HL-60 (cell line): ENCODE measurements around the gene UBE2E3.
"Not testable (repeated sequence)": the region's sequence is repeated elsewhere in the genome, so short reads cannot be mapped to it uniquely, and the experiment has no call there.

Source experiments
- DNase-seq, 2 experiments: peaks; one replicate each; pipeline ENCODE4 v3.0.0-alpha.2; 2010 to 2020; ENCODE audit warnings: low read depth in 1 of 2, low spot score in 1 of 2
- H3K27ac ChIP-seq: fragments of 250-450 bp; sonication (Bioruptor Pico); replicated peaks from 2 replicates; pipeline ENCODE4 v1.5.1; 2020; ENCODE audit warnings: mild to moderate bottlenecking, moderate library complexity
- H3K27me3 ChIP-seq: fragments of 250-450 bp; sonication (Bioruptor Pico); 2 replicates; pipeline ENCODE4 v1.5.1; 2021; ENCODE audit warnings: mild to moderate bottlenecking, moderate library complexity; ENCODE audit not compliant: insufficient read depth, poor library complexity, severe bottlenecking
- H3K4me3 ChIP-seq: replicated peaks from 2 replicates; pipeline ENCODE4 v1.5.1; 2011; ENCODE audit warnings: mild to moderate bottlenecking, control low read depth, low read length; ENCODE audit not compliant: insufficient read depth
- GABPA ChIP-seq: IDR thresholded peaks from 2 replicates; pipeline ENCODE4 v1.6.1; 2012; ENCODE audit warnings: low read depth
- POLR2AphosphoS5 ChIP-seq: IDR thresholded peaks from 2 replicates; pipeline ENCODE4 v1.6.1; 2012; ENCODE audit warnings: low read depth
- SPI1 ChIP-seq: IDR thresholded peaks from 2 replicates; pipeline ENCODE4 v1.6.1; 2012; ENCODE audit warnings: low read depth, mild to moderate bottlenecking, borderline replicate concordance
- TF ChIP-seq, protein P1 (sequence below): IDR thresholded peaks from one replicate; pipeline ENCODE4 v1.5.1; 2011; ENCODE audit warnings: low read length, control low read depth, inconsistent platforms; ENCODE audit not compliant: insufficient read depth
- TF ChIP-seq, protein P2 (sequence below): IDR thresholded peaks from 2 replicates; pipeline ENCODE4 v1.6.1; 2012; ENCODE audit warnings: low read depth; ENCODE audit not compliant: insufficient replicate concordance

UBE2E3 gene

DNA sequence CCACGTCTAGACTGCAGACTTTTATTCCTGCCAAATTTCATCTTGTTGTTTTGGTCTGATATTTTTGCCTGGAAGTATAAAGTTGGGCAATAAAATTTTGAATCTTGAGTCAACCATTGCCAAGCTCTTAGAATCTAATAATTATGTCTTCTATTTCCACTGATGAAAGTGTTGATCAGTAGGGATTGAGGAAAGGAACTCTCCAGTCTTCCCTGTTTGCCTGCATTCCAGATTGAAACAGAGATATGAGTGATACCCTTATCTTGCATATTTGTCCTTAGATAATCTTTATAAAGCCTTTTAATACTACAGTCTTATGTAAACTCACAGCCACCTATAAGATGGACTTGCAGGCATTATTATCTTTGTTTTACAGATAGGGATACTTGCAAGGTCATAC lies 45.5 kb upstream of the UBE2E3 start:
- H3K27me3 ChIP-seq: no peaks in the 10 kb centered on the region
- H3K27ac ChIP-seq: no peak overlapping the region
- no peak overlapping the region for H3K4me3 ChIP-seq
- DNase-seq: no peak
- TF ChIP-seq, protein P1, sequence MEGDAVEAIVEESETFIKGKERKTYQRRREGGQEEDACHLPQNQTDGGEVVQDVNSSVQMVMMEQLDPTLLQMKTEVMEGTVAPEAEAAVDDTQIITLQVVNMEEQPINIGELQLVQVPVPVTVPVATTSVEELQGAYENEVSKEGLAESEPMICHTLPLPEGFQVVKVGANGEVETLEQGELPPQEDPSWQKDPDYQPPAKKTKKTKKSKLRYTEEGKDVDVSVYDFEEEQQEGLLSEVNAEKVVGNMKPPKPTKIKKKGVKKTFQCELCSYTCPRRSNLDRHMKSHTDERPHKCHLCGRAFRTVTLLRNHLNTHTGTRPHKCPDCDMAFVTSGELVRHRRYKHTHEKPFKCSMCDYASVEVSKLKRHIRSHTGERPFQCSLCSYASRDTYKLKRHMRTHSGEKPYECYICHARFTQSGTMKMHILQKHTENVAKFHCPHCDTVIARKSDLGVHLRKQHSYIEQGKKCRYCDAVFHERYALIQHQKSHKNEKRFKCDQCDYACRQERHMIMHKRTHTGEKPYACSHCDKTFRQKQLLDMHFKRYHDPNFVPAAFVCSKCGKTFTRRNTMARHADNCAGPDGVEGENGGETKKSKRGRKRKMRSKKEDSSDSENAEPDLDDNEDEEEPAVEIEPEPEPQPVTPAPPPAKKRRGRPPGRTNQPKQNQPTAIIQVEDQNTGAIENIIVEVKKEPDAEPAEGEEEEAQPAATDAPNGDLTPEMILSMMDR: no peak
- TF ChIP-seq GABPA (no peak), SPI1 (no peak), POLR2AphosphoS5 (no peak)
- TF ChIP-seq, protein P2, sequence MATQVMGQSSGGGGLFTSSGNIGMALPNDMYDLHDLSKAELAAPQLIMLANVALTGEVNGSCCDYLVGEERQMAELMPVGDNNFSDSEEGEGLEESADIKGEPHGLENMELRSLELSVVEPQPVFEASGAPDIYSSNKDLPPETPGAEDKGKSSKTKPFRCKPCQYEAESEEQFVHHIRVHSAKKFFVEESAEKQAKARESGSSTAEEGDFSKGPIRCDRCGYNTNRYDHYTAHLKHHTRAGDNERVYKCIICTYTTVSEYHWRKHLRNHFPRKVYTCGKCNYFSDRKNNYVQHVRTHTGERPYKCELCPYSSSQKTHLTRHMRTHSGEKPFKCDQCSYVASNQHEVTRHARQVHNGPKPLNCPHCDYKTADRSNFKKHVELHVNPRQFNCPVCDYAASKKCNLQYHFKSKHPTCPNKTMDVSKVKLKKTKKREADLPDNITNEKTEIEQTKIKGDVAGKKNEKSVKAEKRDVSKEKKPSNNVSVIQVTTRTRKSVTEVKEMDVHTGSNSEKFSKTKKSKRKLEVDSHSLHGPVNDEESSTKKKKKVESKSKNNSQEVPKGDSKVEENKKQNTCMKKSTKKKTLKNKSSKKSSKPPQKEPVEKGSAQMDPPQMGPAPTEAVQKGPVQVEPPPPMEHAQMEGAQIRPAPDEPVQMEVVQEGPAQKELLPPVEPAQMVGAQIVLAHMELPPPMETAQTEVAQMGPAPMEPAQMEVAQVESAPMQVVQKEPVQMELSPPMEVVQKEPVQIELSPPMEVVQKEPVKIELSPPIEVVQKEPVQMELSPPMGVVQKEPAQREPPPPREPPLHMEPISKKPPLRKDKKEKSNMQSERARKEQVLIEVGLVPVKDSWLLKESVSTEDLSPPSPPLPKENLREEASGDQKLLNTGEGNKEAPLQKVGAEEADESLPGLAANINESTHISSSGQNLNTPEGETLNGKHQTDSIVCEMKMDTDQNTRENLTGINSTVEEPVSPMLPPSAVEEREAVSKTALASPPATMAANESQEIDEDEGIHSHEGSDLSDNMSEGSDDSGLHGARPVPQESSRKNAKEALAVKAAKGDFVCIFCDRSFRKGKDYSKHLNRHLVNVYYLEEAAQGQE: no peak

DNA sequence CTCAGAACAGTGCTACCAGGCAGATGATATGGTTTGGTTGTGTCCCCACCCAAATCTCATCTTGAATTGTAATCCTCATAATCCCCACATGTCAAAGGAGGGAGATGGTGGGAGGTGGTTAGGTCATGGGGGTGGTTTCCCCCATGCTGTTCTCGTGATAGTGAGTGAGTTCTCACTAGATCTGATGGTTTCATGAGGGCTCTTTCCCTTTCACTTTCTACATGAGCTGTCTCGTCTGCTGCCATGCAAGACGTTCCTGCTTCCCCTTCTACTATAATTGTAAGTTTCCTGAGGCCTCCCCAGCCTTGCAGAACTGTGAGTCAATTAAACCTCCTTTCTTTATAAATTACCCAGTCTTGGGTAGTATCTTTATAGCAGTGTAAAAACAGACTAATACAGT lies 42.9 kb upstream of the UBE2E3 start:
- not testable (repeated sequence) for H3K27me3 ChIP-seq, H3K27ac ChIP-seq, H3K4me3 ChIP-seq, DNase-seq

DNA sequence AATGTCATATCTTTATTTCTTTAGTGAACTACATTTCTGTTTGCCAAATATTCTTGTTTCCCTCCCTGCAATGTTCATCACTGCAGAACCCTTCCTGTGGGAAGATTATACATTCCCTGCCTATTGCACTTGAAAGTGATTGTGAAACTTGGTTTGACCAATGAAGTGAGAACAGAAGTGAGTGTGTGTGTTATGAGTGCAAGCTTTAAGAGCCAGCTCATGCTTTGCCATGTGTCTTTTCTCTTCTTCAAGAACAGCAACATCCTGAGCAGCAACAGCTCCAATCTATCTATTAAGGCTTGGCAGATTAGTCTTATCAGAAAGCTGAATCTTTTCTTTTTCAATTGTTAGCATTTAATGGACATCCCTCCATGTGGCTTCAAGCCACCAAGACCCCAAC lies 42.0 kb upstream of the UBE2E3 start:
- no peaks in the 10 kb centered on the region for H3K27me3 ChIP-seq
- no peak overlapping the region for H3K27ac ChIP-seq
- no peak for DNase-seq
- TF ChIP-seq SPI1 (no peak), POLR2AphosphoS5 (no peak), GABPA (no peak)
- TF ChIP-seq, protein P1: no peak
- TF ChIP-seq, protein P2: no peak
- H3K4me3 ChIP-seq: no peak overlapping the region

DNA sequence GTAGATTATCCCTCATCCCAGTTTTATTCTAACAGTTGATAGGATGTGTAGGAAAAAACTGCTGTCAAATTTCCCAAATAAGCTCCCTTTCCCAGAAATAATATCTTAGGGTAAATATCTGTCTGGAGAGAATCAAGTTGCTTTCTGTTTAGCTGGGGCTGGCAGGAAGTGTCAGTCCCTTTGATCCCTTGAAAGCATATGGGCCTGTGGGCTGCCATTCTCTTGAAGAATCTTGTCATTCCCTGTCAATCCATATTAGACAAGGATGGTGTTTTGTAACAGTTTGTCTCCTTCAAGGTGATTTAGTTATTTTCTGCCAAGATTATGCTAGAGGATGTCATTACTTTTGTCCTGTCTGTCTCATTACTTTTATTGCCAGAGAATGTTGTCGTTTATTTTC lies 37.1 kb upstream of the UBE2E3 start:
- no peaks in the 10 kb centered on the region for H3K27me3 ChIP-seq

More for the DNA sequence above, 37.1 kb upstream of the UBE2E3 start:
- no peak for DNase-seq
- H3K4me3 ChIP-seq: no peak overlapping the region
- TF ChIP-seq POLR2AphosphoS5 (no peak), SPI1 (no peak), GABPA (no peak)
- TF ChIP-seq, protein P1: no peak
- TF ChIP-seq, protein P2: no peak
- H3K27ac ChIP-seq: no peak overlapping the region
